ENCODE measurements around the gene NDE1.

The NDE1 gene

DNA sequence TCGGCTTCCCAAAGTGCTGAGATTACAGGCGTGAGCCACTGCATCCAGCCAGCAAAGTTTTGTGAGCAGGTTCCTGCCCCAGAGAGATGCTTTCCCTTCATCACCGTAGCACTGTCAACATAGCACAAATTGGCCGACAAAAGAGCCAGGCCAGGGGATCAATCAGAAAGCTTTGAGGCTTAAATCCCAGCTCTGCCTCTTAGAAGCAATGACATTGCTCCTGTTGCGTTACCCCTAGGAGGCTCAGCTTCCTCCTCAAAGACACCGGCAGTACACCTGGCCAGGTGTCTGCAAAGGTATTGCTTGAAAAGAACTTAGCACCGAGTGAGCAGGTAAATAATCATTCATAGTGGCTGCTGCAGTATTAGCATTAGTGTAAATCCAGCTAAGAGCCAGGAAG is 86.5 kb downstream of the NDE1 start:
- no peak overlapping the region for H3K4me2 ChIP-seq (ENCODE audit: low read length)
- H4K20me1 ChIP-seq (ENCODE audit: insufficient read depth, low read length): no peaks in the 10 kb centered on the region
- H3K9ac ChIP-seq (ENCODE audit: low read length): no peak overlapping the region
- no peaks in the 10 kb centered on the region for H3K4me1 ChIP-seq (ENCODE audit: insufficient read depth, low read length, severe bottlenecking)
- no peak for TF ChIP-seq EZH2 (IDR thresholded peaks at IDR 0.05; ENCODE audit: borderline replicate concordance, low read length)
- TF ChIP-seq, protein P1, sequence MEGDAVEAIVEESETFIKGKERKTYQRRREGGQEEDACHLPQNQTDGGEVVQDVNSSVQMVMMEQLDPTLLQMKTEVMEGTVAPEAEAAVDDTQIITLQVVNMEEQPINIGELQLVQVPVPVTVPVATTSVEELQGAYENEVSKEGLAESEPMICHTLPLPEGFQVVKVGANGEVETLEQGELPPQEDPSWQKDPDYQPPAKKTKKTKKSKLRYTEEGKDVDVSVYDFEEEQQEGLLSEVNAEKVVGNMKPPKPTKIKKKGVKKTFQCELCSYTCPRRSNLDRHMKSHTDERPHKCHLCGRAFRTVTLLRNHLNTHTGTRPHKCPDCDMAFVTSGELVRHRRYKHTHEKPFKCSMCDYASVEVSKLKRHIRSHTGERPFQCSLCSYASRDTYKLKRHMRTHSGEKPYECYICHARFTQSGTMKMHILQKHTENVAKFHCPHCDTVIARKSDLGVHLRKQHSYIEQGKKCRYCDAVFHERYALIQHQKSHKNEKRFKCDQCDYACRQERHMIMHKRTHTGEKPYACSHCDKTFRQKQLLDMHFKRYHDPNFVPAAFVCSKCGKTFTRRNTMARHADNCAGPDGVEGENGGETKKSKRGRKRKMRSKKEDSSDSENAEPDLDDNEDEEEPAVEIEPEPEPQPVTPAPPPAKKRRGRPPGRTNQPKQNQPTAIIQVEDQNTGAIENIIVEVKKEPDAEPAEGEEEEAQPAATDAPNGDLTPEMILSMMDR (IDR thresholded peaks at IDR 0.05; ENCODE audit: low read length): no peak
- no peaks in the 10 kb centered on the region for H3K9me2 ChIP-seq (ENCODE audit: low read depth, low read length)
- H3K79me2 ChIP-seq (ENCODE audit: insufficient read depth, low read length): no peaks in the 10 kb centered on the region
- H3K4me3 ChIP-seq (ENCODE audit: low read depth, low read length, poor library complexity, severe bottlenecking): no peak overlapping the region
- H2AFZ ChIP-seq (ENCODE audit: low read length): no peak overlapping the region
- no peak overlapping the region for H3K27ac ChIP-seq (ENCODE audit: low read depth, low read length, poor library complexity, severe bottlenecking)
- no peaks in the 10 kb centered on the region for H3K9me3 ChIP-seq (ENCODE audit: low read length)
- peaks cover 6% of the 10 kb centered on the region; the same call in 1 of the 2 replicates for H3K27me3 ChIP-seq (ENCODE audit: insufficient read depth, low read length)
- no peaks in the 10 kb centered on the region for H3F3A ChIP-seq (ENCODE audit: insufficient read depth, low read length)
- H3K36me3 ChIP-seq (ENCODE audit: insufficient read depth, low read length): no peaks in the 10 kb centered on the region; the same call in 1 of the 2 replicates

DNA sequence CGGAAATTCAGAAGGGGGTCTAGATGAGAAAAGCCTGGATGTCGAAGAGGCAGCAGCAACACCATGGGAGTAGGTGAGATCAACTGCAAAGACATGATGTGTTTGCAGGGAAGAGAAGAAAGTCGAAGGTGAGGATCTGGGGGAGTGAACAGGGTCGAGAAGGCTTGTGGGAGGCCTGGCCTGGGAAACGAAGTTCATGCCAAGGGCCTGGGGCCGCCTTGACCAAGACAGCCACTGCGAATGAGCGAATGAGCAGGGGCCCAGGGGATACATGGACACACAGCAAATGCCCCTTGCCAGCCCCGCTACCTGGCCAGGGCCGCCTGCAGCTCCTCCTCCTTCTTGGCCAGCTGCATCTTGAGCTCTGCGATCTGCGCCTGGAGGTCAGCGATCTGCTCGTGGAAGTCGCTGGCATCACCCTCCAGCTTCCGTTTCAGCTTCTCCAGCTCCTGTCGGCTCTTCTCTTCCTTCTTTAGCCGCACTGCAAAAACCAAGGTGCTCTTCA is 87.1 kb downstream of the NDE1 start:
- Histone ChIP-seq H2AFZ (ENCODE audit: low read length) (no peak overlapping the region), H3K4me3 (ENCODE audit: low read depth, low read length, poor library complexity, severe bottlenecking) (no peak overlapping the region), H3K79me2 (ENCODE audit: insufficient read depth, low read length) (no peaks in the 10 kb centered on the region), H3K9ac (ENCODE audit: low read length) (no peak overlapping the region), H3K4me2 (ENCODE audit: low read length) (no peak overlapping the region), H3K27ac (ENCODE audit: low read depth, low read length, poor library complexity, severe bottlenecking) (no peak overlapping the region), H3K9me3 (ENCODE audit: low read length) (no peaks in the 10 kb centered on the region), H3K36me3 (ENCODE audit: insufficient read depth, low read length) (no peaks in the 10 kb centered on the region; the same call in 1 of the 2 replicates), H3K9me2 (ENCODE audit: low read depth, low read length) (no peaks in the 10 kb centered on the region), H3K4me1 (ENCODE audit: insufficient read depth, low read length, severe bottlenecking) (no peaks in the 10 kb centered on the region), H3K27me3 (ENCODE audit: insufficient read depth, low read length) (peaks cover 6% of the 10 kb centered on the region; the same call in 1 of the 2 replicates), H4K20me1 (ENCODE audit: insufficient read depth, low read length) (no peaks in the 10 kb centered on the region), H3F3A (ENCODE audit: insufficient read depth, low read length) (no peaks in the 10 kb centered on the region)
- TF ChIP-seq EZH2 (IDR thresholded peaks at IDR 0.05; ENCODE audit: borderline replicate concordance, low read length): no peak
- TF ChIP-seq, protein P1 (IDR thresholded peaks at IDR 0.05; ENCODE audit: low read length): no peak

DNA sequence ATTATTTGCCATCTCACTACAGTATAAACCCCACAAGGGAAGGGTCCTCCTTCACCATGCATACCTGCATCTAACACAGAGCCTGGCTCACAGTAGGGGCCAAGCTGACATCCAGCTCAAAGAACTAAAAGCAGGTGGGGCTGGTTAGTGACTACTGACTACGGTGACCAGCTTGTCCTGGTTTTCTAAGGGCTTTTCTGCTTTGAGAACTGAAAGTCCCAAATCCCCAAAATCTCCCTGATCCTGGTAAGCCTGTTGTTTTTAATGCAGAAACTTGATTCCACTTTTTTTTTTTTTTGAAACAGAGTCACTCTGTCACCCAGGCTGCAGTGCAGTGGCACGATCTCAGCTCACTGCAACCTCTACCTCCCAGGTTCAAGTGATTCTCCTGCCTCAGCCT is 89.4 kb downstream of the NDE1 start:
- TF ChIP-seq, protein P1 (IDR thresholded peaks at IDR 0.05; ENCODE audit: low read length): no peak
- TF ChIP-seq EZH2 (IDR thresholded peaks at IDR 0.05; ENCODE audit: borderline replicate concordance, low read length): no peak

More for the DNA sequence above, 89.4 kb downstream of the NDE1 start:
- no peak overlapping the region for H3K27ac ChIP-seq (ENCODE audit: low read depth, low read length, poor library complexity, severe bottlenecking)
- H3F3A ChIP-seq (ENCODE audit: insufficient read depth, low read length): no peaks in the 10 kb centered on the region
- no peaks in the 10 kb centered on the region for H4K20me1 ChIP-seq (ENCODE audit: insufficient read depth, low read length)
- H3K9ac ChIP-seq (ENCODE audit: low read length): no peak overlapping the region
- H3K9me3 ChIP-seq (ENCODE audit: low read length): no peaks in the 10 kb centered on the region
- H3K4me1 ChIP-seq (ENCODE audit: insufficient read depth, low read length, severe bottlenecking): no peaks in the 10 kb centered on the region
- no peak overlapping the region for H3K4me2 ChIP-seq (ENCODE audit: low read length)
- H3K9me2 ChIP-seq (ENCODE audit: low read depth, low read length): no peaks in the 10 kb centered on the region
- no peak overlapping the region for H3K4me3 ChIP-seq (ENCODE audit: low read depth, low read length, poor library complexity, severe bottlenecking)
- no peaks in the 10 kb centered on the region for H3K79me2 ChIP-seq (ENCODE audit: insufficient read depth, low read length)
- H3K27me3 ChIP-seq (ENCODE audit: insufficient read depth, low read length): peaks cover 6% of the 10 kb centered on the region; the same call in 1 of the 2 replicates
- H3K36me3 ChIP-seq (ENCODE audit: insufficient read depth, low read length): no peaks in the 10 kb centered on the region; the same call in 1 of the 2 replicates
- no peak overlapping the region for H2AFZ ChIP-seq (ENCODE audit: low read length)
